Mesodermal cell (in vitro differentiated cells): ENCODE measurements around the gene SULF2.

Experiments used
- H3K27ac ChIP-seq: 2 replicates; pipeline ENCODE4 v1.7.0; 2013; ENCODE audit warnings: mild to moderate bottlenecking, low read depth, low read length, moderate library complexity; ENCODE audit not compliant: severe bottlenecking
- H3K36me3 ChIP-seq: 2 replicates; pipeline ENCODE4 v1.7.1; 2013; ENCODE audit warnings: mild to moderate bottlenecking, low read length, moderate library complexity; ENCODE audit not compliant: control insufficient read depth, insufficient read depth
- H3K4me1 ChIP-seq: one replicate; pipeline ENCODE4 v1.7.1; 2013; ENCODE audit warnings: mild to moderate bottlenecking, low read length; ENCODE audit not compliant: insufficient read depth, control insufficient read depth, poor library complexity, severe bottlenecking
- H3K4me3 ChIP-seq: 2 replicates; pipeline ENCODE4 v1.7.0; 2013; ENCODE audit warnings: low read length, control low read depth, mild to moderate bottlenecking; ENCODE audit not compliant: insufficient read depth, poor library complexity, severe bottlenecking; ENCODE audit errors: extremely low read depth
- H3K9me3 ChIP-seq: 2 replicates; pipeline ENCODE4 v1.7.1; 2013; ENCODE audit warnings: mild to moderate bottlenecking, low read length, moderate library complexity; ENCODE audit not compliant: control insufficient read depth
- WGBS, 2 experiments: methylation state at CpG; one replicate each; pipeline ENCODE4 v1.1.5; 2013; ENCODE audit warnings: missing lambda C conversion rate in 2 of 2; ENCODE audit not compliant: insufficient coverage in 2 of 2; 5-methylcytosine and 5-hydroxymethylcytosine counted together

The SULF2 gene

GRCh38 chr20:47680804-47681529 is 104.3 kb downstream of the SULF2 start:
- Histone ChIP-seq H3K36me3 (peaks cover 77% of the 10 kb centered on the region), H3K4me1 (peaks cover 6% of the 10 kb centered on the region), H3K27ac (no peak overlapping the region), H3K9me3 (no peaks in the 10 kb centered on the region), H3K4me3 (no peak overlapping the region)
- WGBS, 2 experiments = 96 to 98% methylated on average over 5 of the region's 6 CpGs

- no peak overlapping the region for H3K4me3 ChIP-seq
- WGBS, 2 experiments = 87 to 100% methylated on average over 3 to 4 of the region's 4 CpGs
- H3K9me3 ChIP-seq = no peaks in the 10 kb centered on the region
- H3K36me3 ChIP-seq = peaks cover 70% of the 10 kb centered on the region
- no peak overlapping the region for H3K27ac ChIP-seq
- H3K4me1 ChIP-seq = peaks cover 4% of the 10 kb centered on the region
Measured at GRCh38 chr20:47679462-47679861, 105.8 kb downstream of the SULF2 start.

GRCh38 chr20:47678536-47678935 is 106.7 kb downstream of the SULF2 start:
- Histone ChIP-seq H3K4me3 (no peak overlapping the region), H3K27ac (no peak overlapping the region), H3K9me3 (no peaks in the 10 kb centered on the region), H3K4me1 (peaks cover 4% of the 10 kb centered on the region), H3K36me3 (peaks cover 61% of the 10 kb centered on the region)
- WGBS, 2 experiments = 91 to 97% methylated on average over 17 of the region's 17 CpGs

- Histone ChIP-seq H3K36me3 (peaks cover 55% of the 10 kb centered on the region), H3K27ac (no peak overlapping the region), H3K4me3 (no peak overlapping the region), H3K4me1 (peaks cover 4% of the 10 kb centered on the region), H3K9me3 (no peaks in the 10 kb centered on the region)
- WGBS, 2 experiments = 32 to 50% methylated on average over 12 to 14 of the region's 15 CpGs
Measured at GRCh38 chr20:47677635-47678453, 107.4 kb downstream of the SULF2 start.

- Histone ChIP-seq H3K4me1 (no peaks in the 10 kb centered on the region), H3K36me3 (peaks cover 52% of the 10 kb centered on the region), H3K9me3 (no peaks in the 10 kb centered on the region), H3K4me3 (no peak overlapping the region), H3K27ac (no peak overlapping the region)
- WGBS, 2 experiments = 92 to 98% methylated on average over 12 to 15 of the region's 18 CpGs
Measured at GRCh38 chr20:47676912-47677634, 108.2 kb downstream of the SULF2 start.

- H3K4me1 ChIP-seq = no peaks in the 10 kb centered on the region
- peaks cover 51% of the 10 kb centered on the region for H3K36me3 ChIP-seq
- WGBS, 2 experiments = 78 to 88% methylated on average over 17 to 19 of the region's 20 CpGs
- H3K27ac ChIP-seq = no peak overlapping the region
- no peaks in the 10 kb centered on the region for H3K9me3 ChIP-seq
- no peak overlapping the region for H3K4me3 ChIP-seq
Measured at GRCh38 chr20:47676219-47676721, 109.0 kb downstream of the SULF2 start.

- Histone ChIP-seq H3K27ac (no peak overlapping the region), H3K4me1 (no peaks in the 10 kb centered on the region), H3K36me3 (peaks cover 48% of the 10 kb centered on the region), H3K4me3 (no peak overlapping the region), H3K9me3 (no peaks in the 10 kb centered on the region)
- WGBS, 2 experiments = 81 to 91% methylated on average over 14 to 15 of the region's 16 CpGs
Measured at GRCh38 chr20:47675190-47676142, 109.8 kb downstream of the SULF2 start.

GRCh38 chr20:47674686-47675085 is 110.6 kb downstream of the SULF2 start:
- Histone ChIP-seq H3K4me3 (no peak overlapping the region), H3K27ac (no peak overlapping the region), H3K36me3 (peaks cover 42% of the 10 kb centered on the region), H3K9me3 (no peaks in the 10 kb centered on the region), H3K4me1 (no peaks in the 10 kb centered on the region)
- 89 to 97% methylated on average over 10 to 12 of the region's 14 CpGs for WGBS, 2 experiments

GRCh38 chr20:47674145-47674544 is 111.1 kb downstream of the SULF2 start:
- no peak overlapping the region for H3K4me3 ChIP-seq
- 95 to 96% methylated on average over 13 to 15 of the region's 15 CpGs for WGBS, 2 experiments
- no peaks in the 10 kb centered on the region for H3K9me3 ChIP-seq
- peaks cover 37% of the 10 kb centered on the region for H3K36me3 ChIP-seq
- H3K4me1 ChIP-seq = no peaks in the 10 kb centered on the region
- no peak overlapping the region for H3K27ac ChIP-seq

- H3K27ac ChIP-seq = no peak overlapping the region
- H3K36me3 ChIP-seq = peaks cover 40% of the 10 kb centered on the region
- no peak overlapping the region for H3K4me3 ChIP-seq
- no peaks in the 10 kb centered on the region for H3K9me3 ChIP-seq
- WGBS, 2 experiments = 91 to 95% methylated on average over 6 of the region's 6 CpGs
- H3K4me1 ChIP-seq = no peaks in the 10 kb centered on the region
Measured at GRCh38 chr20:47673671-47673955, 111.7 kb downstream of the SULF2 start.
